HCT116 (cell line): ENCODE data around the gene FNBP1L.

Source experiments
- POLR2A ChIP-seq: IDR thresholded peaks from 2 replicates; pipeline ENCODE4 v1.7.0; 2011; ENCODE audit warnings: borderline replicate concordance; ENCODE audit not compliant: insufficient read depth, insufficient read length; ENCODE audit errors: extremely low read depth
- POLR2AphosphoS5 ChIP-seq: IDR thresholded peaks from 2 replicates; pipeline ENCODE4 v1.6.1; 2011; ENCODE audit warnings: mild to moderate bottlenecking, low read depth, low read length, moderate library complexity
- TF ChIP-seq, protein P1 (sequence below): IDR thresholded peaks from 2 replicates; pipeline ENCODE4 v1.6.1; 2012; ENCODE audit warnings: low read depth
- TF ChIP-seq, protein P2 (sequence below), 3 experiments: fragments of 200-600 bp in 1 of 3; sonication (generic) in 1 of 3; IDR thresholded peaks in 2 of 3; conservative IDR thresholded peaks in 1 of 3; 2 replicates each; pipeline ENCODE4 v1.5.1; 2012 to 2017; ENCODE audit warnings: low read depth in 2 of 3, low read length in 2 of 3, antibody characterized with exemption in 1 of 3, borderline replicate concordance in 1 of 3, control low read depth in 1 of 3, mild to moderate bottlenecking in 1 of 3, mixed read lengths in 1 of 3, mixed run types in 1 of 3, moderate library complexity in 1 of 3; ENCODE audit not compliant: insufficient read depth in 1 of 3

DNA sequence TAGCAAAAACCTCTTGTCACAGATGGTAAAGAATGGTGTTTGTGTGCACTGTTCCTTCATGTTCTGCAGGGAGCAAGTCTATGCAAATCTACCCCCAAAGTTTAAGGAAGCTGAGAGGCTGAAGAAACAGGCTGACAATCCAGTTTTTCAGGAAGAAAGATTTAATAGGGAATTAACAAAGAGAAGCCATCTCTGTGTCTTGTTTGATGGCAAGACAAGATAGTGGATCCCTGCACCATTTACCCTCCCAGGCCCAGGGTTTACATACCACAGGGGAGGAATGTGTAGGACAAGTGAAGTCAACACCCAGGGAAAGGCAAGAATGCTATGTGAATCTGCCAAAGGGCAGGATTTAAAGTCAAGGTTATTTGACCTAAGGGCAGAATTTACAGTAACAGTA is 48.1 kb upstream of the FNBP1L start:
- TF ChIP-seq, protein P1, sequence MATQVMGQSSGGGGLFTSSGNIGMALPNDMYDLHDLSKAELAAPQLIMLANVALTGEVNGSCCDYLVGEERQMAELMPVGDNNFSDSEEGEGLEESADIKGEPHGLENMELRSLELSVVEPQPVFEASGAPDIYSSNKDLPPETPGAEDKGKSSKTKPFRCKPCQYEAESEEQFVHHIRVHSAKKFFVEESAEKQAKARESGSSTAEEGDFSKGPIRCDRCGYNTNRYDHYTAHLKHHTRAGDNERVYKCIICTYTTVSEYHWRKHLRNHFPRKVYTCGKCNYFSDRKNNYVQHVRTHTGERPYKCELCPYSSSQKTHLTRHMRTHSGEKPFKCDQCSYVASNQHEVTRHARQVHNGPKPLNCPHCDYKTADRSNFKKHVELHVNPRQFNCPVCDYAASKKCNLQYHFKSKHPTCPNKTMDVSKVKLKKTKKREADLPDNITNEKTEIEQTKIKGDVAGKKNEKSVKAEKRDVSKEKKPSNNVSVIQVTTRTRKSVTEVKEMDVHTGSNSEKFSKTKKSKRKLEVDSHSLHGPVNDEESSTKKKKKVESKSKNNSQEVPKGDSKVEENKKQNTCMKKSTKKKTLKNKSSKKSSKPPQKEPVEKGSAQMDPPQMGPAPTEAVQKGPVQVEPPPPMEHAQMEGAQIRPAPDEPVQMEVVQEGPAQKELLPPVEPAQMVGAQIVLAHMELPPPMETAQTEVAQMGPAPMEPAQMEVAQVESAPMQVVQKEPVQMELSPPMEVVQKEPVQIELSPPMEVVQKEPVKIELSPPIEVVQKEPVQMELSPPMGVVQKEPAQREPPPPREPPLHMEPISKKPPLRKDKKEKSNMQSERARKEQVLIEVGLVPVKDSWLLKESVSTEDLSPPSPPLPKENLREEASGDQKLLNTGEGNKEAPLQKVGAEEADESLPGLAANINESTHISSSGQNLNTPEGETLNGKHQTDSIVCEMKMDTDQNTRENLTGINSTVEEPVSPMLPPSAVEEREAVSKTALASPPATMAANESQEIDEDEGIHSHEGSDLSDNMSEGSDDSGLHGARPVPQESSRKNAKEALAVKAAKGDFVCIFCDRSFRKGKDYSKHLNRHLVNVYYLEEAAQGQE: no peak
- no peak for TF ChIP-seq POLR2AphosphoS5
- TF ChIP-seq, protein P2, sequence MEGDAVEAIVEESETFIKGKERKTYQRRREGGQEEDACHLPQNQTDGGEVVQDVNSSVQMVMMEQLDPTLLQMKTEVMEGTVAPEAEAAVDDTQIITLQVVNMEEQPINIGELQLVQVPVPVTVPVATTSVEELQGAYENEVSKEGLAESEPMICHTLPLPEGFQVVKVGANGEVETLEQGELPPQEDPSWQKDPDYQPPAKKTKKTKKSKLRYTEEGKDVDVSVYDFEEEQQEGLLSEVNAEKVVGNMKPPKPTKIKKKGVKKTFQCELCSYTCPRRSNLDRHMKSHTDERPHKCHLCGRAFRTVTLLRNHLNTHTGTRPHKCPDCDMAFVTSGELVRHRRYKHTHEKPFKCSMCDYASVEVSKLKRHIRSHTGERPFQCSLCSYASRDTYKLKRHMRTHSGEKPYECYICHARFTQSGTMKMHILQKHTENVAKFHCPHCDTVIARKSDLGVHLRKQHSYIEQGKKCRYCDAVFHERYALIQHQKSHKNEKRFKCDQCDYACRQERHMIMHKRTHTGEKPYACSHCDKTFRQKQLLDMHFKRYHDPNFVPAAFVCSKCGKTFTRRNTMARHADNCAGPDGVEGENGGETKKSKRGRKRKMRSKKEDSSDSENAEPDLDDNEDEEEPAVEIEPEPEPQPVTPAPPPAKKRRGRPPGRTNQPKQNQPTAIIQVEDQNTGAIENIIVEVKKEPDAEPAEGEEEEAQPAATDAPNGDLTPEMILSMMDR (IDR thresholded peaks at IDR 0.05 in 2 of 3, conservative IDR thresholded peaks at IDR 0.05 in 1 of 3; ENCODE audit: borderline replicate concordance in 1 of 3, insufficient read depth in 1 of 3, low read depth in 2 of 3, low read length in 2 of 3): no peak
- no peak for TF ChIP-seq POLR2A
